GM10266 (cell line): Measurements from ENCODE around the gene WWOX.

ENCODE experiments used
- DNase-seq: peaks from one replicate; pipeline ENCODE4 v3.0.0; 2012; ENCODE audit errors: extremely low spot score
- TF ChIP-seq, protein P1 (sequence below): IDR thresholded peaks from 2 replicates; pipeline ENCODE4 v1.5.1; 2012; ENCODE audit warnings: mild to moderate bottlenecking, low read depth; ENCODE audit not compliant: control insufficient read depth, insufficient read depth; ENCODE audit errors: missing control alignments

Gene WWOX

DNA sequence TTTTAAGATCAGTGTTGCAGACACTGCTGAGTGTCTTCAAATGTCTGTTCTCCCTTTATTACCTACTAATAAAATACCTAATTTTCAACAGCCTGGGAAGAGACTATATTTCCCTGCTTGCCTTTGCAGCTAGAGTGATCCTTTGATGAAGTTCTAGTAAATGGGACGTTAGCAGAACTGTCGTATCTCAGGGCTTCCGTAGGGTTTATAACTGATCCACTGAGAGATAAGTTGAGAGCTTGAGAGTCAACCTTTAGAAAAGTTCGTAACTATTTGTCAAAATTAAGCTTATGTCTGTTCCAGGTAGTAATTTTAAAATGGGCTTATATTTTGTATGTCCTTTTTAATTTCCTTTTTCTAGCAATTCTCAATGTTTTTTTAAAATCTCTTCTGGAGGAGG lies 974.1 kb downstream of the WWOX start:
- TF ChIP-seq, protein P1, sequence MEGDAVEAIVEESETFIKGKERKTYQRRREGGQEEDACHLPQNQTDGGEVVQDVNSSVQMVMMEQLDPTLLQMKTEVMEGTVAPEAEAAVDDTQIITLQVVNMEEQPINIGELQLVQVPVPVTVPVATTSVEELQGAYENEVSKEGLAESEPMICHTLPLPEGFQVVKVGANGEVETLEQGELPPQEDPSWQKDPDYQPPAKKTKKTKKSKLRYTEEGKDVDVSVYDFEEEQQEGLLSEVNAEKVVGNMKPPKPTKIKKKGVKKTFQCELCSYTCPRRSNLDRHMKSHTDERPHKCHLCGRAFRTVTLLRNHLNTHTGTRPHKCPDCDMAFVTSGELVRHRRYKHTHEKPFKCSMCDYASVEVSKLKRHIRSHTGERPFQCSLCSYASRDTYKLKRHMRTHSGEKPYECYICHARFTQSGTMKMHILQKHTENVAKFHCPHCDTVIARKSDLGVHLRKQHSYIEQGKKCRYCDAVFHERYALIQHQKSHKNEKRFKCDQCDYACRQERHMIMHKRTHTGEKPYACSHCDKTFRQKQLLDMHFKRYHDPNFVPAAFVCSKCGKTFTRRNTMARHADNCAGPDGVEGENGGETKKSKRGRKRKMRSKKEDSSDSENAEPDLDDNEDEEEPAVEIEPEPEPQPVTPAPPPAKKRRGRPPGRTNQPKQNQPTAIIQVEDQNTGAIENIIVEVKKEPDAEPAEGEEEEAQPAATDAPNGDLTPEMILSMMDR, result no peak
- DNase-seq, result no peak

DNA sequence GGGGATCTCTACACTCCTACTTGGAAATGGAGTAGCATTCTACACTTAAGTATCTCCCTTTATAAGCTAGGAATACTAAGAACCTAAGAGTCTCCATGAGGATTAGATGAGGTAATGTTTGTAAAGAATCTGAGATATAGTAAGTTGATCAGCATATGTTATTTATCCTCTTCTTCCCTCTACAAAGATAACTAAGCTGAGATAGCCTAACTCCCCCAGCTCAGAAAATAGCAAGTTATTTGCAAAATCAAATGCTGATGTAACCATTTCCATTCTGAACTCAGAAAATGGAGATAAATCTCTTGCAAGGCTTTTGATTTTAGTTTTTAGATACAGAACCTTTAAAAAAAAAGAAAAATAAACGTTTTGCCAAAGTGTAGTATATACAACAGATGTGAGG lies 975.1 kb downstream of the WWOX start:
- TF ChIP-seq, protein P1, result no peak
- no peak for DNase-seq

DNA sequence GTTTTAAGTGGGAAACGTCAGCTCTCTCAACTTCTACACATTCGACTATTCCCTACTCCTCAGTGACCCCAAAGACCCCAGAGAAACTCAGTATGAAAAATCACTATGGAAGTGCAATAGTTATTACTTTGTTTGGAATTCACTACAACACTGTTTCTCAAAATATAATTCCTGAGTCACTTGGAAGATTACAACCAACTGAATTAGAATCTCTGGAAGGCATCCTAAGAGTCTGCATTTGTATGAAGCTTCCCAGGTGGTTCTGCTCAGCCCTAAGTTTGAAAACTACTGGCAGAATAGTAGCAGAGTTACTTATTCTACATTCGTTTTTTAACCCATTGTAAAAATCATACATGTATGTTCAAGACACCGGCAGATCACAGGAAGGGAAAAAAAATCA lies 975.5 kb downstream of the WWOX start:
- no peak for DNase-seq
- TF ChIP-seq, protein P1, result no peak

DNA sequence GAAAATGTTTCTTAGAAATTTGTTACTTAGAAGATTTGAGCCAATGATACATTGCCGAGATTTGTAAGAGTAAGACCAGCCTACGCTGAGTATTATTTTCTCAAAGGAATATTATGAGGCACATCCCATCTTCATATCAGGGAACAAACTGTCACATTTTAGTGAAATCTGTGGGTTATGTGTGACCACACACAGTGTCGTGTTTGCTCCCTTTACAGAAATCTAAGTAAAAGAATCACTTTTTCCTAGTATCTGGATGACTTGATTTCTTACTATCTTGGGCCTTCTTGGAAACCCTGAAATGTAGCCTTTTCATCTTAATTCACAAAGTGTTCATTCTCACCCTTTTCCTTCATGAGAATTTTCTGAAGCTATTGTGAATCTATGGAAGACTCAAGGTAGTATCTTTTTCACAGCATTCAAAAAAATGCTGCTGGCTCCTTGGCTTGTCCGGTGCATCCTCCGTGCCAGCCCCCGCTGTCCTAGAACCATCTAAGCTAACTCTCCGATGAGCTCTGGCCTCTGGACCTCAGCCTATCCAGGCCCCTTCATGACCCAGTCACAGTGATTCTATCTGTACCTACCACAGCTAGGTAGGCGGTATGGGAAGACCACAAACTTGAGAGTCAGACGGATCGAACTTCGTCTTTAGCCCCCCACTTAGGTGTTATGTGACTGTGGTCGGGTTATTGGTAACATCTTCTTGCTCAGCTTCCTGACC lies 976.8 kb downstream of the WWOX start:
- no peak for DNase-seq
- TF ChIP-seq, protein P1, result no peak

DNA sequence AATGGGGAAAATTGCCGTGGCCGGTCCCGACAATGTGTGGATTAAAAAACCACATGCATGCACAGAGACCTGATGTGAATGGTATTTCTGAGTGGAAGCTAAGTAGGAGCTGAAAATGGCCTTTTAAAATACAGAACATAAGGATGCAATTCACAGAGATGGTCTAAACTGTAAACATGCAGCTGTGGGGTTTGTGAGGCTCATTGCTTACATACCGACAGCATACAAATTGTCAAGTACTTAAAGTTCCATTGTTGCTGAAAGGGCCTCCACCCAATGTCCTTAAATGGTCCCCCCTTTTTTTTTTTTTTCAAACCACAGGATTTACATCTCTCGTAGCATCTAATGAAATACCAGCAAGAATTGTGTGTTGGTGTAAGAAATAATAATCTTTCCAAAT lies 977.9 kb downstream of the WWOX start:
- TF ChIP-seq, protein P1, result no peak
- DNase-seq, result no peak

DNA sequence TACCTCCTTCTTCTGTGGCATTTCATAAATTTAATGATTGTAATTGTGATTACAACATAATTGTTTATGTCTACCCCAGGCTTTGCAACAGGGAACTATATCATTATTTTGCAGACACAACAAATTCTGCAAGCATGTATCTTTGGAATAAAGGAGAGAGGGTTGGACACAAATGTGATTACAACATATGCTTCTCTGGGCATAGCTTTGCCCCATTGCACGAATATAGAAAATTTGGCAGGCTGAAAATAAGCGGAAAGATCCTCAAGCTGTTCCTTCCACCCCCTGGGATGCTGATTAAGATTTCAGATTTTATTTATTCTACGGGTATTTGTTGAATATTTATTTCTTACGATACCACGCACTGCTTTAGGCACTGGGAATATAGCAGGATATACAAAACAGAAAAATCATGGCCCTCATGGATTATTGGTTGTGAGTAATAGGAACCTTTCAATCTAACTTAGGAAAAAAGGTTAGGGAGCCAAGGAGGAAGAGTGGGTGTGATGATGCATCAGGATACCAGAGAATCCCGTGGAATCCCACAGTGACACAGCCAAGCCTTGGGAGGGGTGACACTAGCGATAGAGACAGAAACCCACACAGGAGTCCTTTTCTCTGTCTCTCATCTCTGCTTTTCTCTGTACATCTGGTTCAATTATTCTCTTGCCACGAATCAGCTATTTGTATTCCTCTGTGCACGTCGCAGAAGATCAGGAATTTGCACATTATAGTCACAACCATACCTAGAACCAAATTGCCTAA lies 980.4 kb downstream of the WWOX start:
- no peak for DNase-seq
- TF ChIP-seq, protein P1, result no peak
